Right atrium auricular region (tissue), 2 donors: ENCODE data around the gene CLEC10A. TPM values are rescaled to one million over a fixed set of nuclear protein-coding genes. Genes with fewer than 3 reads are reported as not detected.

Source experiments
- DNase-seq: peaks from one replicate; pipeline ENCODE4 v3.0.0-alpha.2; 2019; ENCODE audit warnings: low spot score
- H3K27ac ChIP-seq, 2 donors: fragments of 200-600 bp; sonication (generic); 1 replicate in 1 of 2; 2 replicates in 1 of 2; pipeline ENCODE4 v1.5.1; 2016 to 2019
- H3K27me3 ChIP-seq, 2 donors: fragments of 200-600 bp; sonication (generic); one replicate each; pipeline versions ENCODE4 v1.5.1 to v1.6.0; 2017 to 2019
- H3K36me3 ChIP-seq: fragments of 200-600 bp; sonication (generic); one replicate; pipeline ENCODE4 v1.5.1; 2016
- H3K4me1 ChIP-seq, 2 donors: fragments of 200-600 bp; sonication (generic); one replicate each; pipeline versions ENCODE4 v1.5.1 to v1.6.0; 2017 to 2019
- H3K4me3 ChIP-seq, 2 donors: fragments of 200-600 bp; sonication (generic); 1 replicate in 1 of 2; 2 replicates in 1 of 2; pipeline ENCODE4 v1.5.1; 2017 to 2019; ENCODE audit warnings: mild to moderate bottlenecking in 1 of 2, moderate library complexity in 1 of 2
- H3K9me3 ChIP-seq, 2 donors: fragments of 200-600 bp; sonication (generic); one replicate each; pipeline ENCODE4 v1.5.1; 2019
- total RNA-seq, 2 donors: library from RNA; depleted of rRNA; stranded (reverse); fragments of >200 nt; gene quantifications; one replicate each; pipeline ENCODE4 v1.1.0, GENCODE V29; 2016
- TF ChIP-seq, protein P1 (sequence below), 2 donors: fragments of 200-600 bp; sonication (generic); IDR thresholded peaks; one replicate each; pipeline ENCODE4 v1.5.1; 2019; ENCODE audit warnings: antibody characterized with exemption in 2 of 2

CLEC10A gene
- total RNA-seq, 2 donors from 2014 or later = 1.4 to 3.6 TPM

DNA sequence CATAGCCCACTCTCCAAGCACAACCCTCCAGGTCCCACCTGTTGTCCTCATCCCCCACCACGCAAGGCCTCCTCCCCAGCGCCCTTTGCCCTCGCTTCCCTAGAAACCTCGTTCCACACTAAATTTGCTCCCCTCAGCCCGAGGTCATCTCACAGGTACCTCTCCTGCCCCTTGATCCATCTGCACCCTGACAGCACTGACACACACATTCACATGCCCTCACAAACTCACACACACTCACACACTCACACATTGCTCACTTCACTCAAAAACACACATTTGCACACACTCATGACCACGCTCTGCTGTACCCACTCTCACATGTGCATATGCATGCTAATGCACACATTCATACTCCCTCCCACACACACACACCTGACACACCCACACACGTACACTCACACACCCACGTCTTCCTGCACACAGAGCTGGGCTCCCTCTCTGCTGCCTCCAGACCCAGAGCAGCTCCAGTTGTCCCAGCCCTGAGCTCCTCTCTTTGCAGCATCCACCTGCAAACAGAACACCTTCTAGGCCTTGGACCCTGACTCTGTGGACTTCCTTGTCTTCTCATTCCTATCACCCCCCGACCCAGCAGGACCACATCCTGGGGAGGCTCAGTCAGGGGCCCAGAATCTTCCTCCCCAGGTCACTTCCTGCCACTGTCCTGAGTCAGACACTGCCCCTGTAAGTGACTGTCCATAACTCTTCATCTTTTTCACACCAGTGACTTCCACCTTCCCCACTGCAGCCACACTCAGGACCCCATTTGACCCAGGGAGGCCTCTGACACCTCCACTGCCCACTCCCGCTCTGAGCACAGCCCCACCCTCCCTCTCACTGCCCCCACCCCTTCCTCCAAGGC is 29.6 kb upstream of the CLEC10A start:
- no peaks in the 10 kb centered on the region for H3K9me3 ChIP-seq
- H3K27ac ChIP-seq = no peak overlapping the region
- no peak overlapping the region for H3K4me3 ChIP-seq
- no peak for DNase-seq
- no peaks in the 10 kb centered on the region for H3K36me3 ChIP-seq
- no peaks in the 10 kb centered on the region for H3K4me1 ChIP-seq
- TF ChIP-seq, protein P1, sequence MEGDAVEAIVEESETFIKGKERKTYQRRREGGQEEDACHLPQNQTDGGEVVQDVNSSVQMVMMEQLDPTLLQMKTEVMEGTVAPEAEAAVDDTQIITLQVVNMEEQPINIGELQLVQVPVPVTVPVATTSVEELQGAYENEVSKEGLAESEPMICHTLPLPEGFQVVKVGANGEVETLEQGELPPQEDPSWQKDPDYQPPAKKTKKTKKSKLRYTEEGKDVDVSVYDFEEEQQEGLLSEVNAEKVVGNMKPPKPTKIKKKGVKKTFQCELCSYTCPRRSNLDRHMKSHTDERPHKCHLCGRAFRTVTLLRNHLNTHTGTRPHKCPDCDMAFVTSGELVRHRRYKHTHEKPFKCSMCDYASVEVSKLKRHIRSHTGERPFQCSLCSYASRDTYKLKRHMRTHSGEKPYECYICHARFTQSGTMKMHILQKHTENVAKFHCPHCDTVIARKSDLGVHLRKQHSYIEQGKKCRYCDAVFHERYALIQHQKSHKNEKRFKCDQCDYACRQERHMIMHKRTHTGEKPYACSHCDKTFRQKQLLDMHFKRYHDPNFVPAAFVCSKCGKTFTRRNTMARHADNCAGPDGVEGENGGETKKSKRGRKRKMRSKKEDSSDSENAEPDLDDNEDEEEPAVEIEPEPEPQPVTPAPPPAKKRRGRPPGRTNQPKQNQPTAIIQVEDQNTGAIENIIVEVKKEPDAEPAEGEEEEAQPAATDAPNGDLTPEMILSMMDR (IDR thresholded peaks at IDR 0.05) = no peak
- no peaks in the 10 kb centered on the region for H3K27me3 ChIP-seq

DNA sequence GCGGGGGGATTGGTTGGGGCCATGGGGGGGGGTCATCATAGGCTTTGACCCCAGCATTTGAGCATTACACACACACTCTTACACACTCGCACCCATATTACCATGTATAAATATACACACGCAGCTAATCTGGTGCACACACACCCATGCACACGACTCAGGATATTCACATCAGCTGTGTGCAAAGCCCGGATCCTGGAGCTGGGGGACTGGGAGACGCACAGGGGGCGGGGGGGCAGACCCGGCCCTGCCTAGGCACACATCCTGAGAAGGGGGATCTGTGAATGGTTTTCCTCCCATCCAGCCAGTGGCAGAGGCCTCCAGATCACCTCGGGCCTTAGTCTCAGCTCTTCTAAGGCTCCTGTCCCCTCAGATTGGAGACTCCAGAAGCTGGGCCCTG is 28.9 kb upstream of the CLEC10A start:
- H3K36me3 ChIP-seq = no peaks in the 10 kb centered on the region
- H3K4me1 ChIP-seq = no peaks in the 10 kb centered on the region
- H3K27me3 ChIP-seq = no peaks in the 10 kb centered on the region
- DNase-seq = no peak
- TF ChIP-seq, protein P1 (IDR thresholded peaks at IDR 0.05) = no peak
- H3K9me3 ChIP-seq = no peaks in the 10 kb centered on the region
- H3K4me3 ChIP-seq = no peak overlapping the region
- no peak overlapping the region for H3K27ac ChIP-seq

DNA sequence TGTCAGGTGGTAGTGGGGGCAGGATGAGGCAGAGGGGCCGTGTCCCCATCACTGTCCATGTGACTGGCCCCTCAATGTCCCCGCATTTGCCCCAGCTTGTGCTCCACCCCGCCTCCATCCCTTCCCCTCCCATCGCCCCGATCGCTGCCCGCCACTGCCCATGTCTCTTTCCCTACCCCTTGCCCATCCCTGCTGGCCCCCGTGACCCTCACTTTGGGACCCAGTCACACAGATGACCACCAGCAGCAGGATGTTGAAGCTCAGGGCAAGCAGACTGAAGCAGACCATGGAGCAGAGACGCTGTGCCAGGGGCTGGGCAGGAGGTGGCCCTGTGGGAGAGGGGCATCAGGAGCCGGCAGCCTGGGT is 28.5 kb upstream of the CLEC10A start:
- TF ChIP-seq, protein P1 (IDR thresholded peaks at IDR 0.05) = no peak
- Histone ChIP-seq H3K9me3 (no peaks in the 10 kb centered on the region), H3K36me3 (no peaks in the 10 kb centered on the region), H3K4me3 (no peak overlapping the region), H3K27me3 (no peaks in the 10 kb centered on the region), H3K4me1 (no peaks in the 10 kb centered on the region), H3K27ac (no peak overlapping the region)
- DNase-seq = no peak

DNA sequence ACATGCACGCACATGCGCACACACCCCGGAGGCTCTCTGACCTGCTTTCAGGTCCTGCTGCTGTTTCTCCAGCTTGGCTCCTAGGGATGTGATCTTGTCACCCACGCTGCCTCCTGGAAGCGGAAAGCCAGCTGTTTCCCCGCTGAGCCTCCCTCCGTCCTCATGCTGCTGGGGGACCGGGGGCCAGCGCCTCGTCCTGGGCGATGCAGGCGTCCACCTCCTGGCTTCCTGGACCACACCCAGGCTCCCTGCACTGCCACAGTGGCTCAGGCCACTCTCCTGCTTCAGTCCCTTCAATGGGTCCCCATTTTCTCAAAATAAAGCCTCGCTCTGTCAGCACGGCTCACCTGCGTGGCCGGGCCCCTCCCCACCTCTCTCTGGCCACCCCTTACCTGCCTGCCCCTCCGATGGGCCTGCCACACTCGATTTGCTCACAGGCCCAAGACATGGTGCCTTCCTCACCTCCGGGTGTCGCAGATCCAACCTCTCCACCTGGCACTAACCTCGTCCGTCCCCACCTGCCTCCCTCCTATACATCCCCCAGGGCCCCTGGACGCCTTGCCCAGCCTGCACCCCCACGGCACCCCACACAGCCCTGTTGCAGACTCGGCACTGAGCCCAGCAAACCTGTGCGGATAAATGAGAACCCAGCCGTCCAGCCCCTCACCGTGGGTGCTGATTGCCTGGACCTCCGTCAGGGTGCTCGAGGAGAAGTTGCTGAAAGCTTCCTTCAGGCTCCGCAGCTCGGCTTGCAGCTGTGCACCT is 27.9 kb upstream of the CLEC10A start:
- H3K36me3 ChIP-seq = no peaks in the 10 kb centered on the region
- TF ChIP-seq, protein P1 (IDR thresholded peaks at IDR 0.05) = no peak
- H3K4me3 ChIP-seq = no peak overlapping the region
- H3K9me3 ChIP-seq = no peaks in the 10 kb centered on the region
- H3K27ac ChIP-seq = no peak overlapping the region
- H3K27me3 ChIP-seq = no peaks in the 10 kb centered on the region
- no peaks in the 10 kb centered on the region for H3K4me1 ChIP-seq
- DNase-seq = no peak

DNA sequence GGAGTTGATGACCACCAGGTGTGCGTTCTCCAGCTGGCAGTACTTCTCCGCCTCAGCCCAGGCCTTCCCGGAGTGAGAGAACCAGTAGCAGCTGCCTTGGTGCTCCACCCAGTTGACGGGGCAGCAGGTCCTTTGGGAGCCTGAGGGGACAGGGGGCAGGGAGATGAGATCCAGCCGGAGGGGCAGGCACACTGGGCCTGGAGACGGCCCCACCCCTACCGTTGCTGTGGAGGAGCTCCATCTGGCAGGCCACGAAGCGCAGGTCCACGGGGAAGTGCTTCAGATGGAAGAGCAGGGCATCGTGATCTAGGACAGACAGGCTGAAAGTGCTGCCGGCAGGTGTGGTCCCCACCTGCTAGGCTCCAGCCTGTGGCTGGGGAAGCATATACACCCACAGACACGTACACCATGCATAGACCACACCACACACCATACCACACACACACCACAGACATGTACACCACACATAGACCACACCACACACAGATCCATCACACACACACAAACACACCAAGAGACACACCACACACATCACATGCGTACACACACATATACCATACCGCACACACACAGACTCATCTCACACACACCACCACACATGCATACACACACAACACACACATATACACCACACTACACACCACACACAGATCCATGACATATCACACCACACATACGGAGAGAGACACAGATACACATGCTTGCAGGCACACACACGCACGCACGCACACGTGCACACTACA is 27.1 kb upstream of the CLEC10A start:
- TF ChIP-seq, protein P1 (IDR thresholded peaks at IDR 0.05) = no peak
- Histone ChIP-seq H3K4me1 (no peaks in the 10 kb centered on the region), H3K27me3 (no peaks in the 10 kb centered on the region), H3K4me3 (no peak overlapping the region), H3K27ac (no peak overlapping the region), H3K36me3 (no peaks in the 10 kb centered on the region), H3K9me3 (no peaks in the 10 kb centered on the region)
- DNase-seq = no peak
